HepG2 (cell line): ENCODE results near the gene INHBE. TPM values are rescaled to one million over a fixed set of nuclear protein-coding genes. Genes with fewer than 3 reads are reported as not detected.
A peak's percentile ranks its signal among the peaks of the same experiment; 100 is the strongest.

Experiments used
- CCDC6 ChIP-seq: sonication (generic); formaldehyde crosslinking; IDR thresholded peaks from 2 replicates; pipeline ENCODE4 v1.8.1; 2022; ENCODE audit warnings: mild to moderate bottlenecking, missing genetic modification reagents, moderate library complexity
- CEBPB ChIP-seq: IDR thresholded peaks from 2 replicates; pipeline ENCODE4 v1.6.1; 2011; ENCODE audit warnings: low read depth, low read length, improper control_type of control experiment, borderline replicate concordance
- CREB1 ChIP-seq, 2 experiments: fragments of 450-650 bp in 1 of 2; IDR thresholded peaks; 2 replicates each; pipeline ENCODE4 v1.6.1; 2016 to 2017; ENCODE audit warnings: control low read depth in 1 of 2, mild to moderate bottlenecking in 1 of 2, missing compliant biosample characterization in 1 of 2, missing genetic modification characterization in 1 of 2
- PAF1 ChIP-seq: IDR thresholded peaks from 2 replicates; pipeline ENCODE4 v1.6.1; 2016; ENCODE audit warnings: missing genetic modification reagents, missing compliant biosample characterization
- POLR2AphosphoS2 ChIP-seq: IDR thresholded peaks from 2 replicates; pipeline ENCODE4 v1.6.1; 2011; ENCODE audit warnings: low read depth, low read length, improper control_type of control experiment
- STAT5B ChIP-seq: sonication (generic); formaldehyde crosslinking; IDR thresholded peaks from 2 replicates; pipeline ENCODE4 v1.4.0; 2020; ENCODE audit warnings: missing genetic modification reagents
- ZNF3 ChIP-seq: IDR thresholded peaks from 2 replicates; pipeline ENCODE4 v1.7.0; 2017; ENCODE audit warnings: inconsistent platforms
- ZNF30 ChIP-seq: sonication (generic); formaldehyde crosslinking; IDR thresholded peaks from 2 replicates; pipeline ENCODE4 v1.5.0; 2020; ENCODE audit warnings: mild to moderate bottlenecking, missing genetic modification reagents
- ZNF367 ChIP-seq: sonication (generic); formaldehyde crosslinking; IDR thresholded peaks from 2 replicates; pipeline ENCODE4 v1.4.0; 2020; ENCODE audit warnings: missing genetic modification reagents, borderline replicate concordance
- ZNF569 ChIP-seq: sonication (generic); formaldehyde crosslinking; IDR thresholded peaks from 2 replicates; pipeline ENCODE4 v1.5.0; 2020; ENCODE audit warnings: mild to moderate bottlenecking, missing genetic modification reagents, moderate library complexity, borderline replicate concordance
- ZNF775 ChIP-seq: sonication (generic); formaldehyde crosslinking; IDR thresholded peaks from 2 replicates; pipeline ENCODE4 v1.4.0; 2020; ENCODE audit warnings: missing genetic modification reagents, mild to moderate bottlenecking, moderate library complexity, borderline replicate concordance
- polyA plus RNA-seq, 8 experiments: library from polyadenylated mRNA; depleted of rRNA in 3 of 8; stranded (reverse) in 7 of 8; unstranded in 1 of 8; fragments of >200 nt; fragmentation: Illumina TruSeq in 4 of 8; extraction: Trizol in 4 of 8; gene quantifications; 2 replicates each; pipeline versions ENCODE4 v1.2.1 to v1.2.3, GENCODE V29; 2011 to 2016; ENCODE audit warnings: low read depth in 4 of 8, missing spikeins in 1 of 8, mixed read lengths in 1 of 8; ENCODE audit not compliant: insufficient read depth in 1 of 8
- total RNA-seq, 5 experiments: library from RNA; depleted of rRNA; stranded (reverse); fragments of >200 nt; fragmentation: Illumina TruSeq; extraction: Trizol; gene quantifications; 2 replicates each; pipeline ENCODE4 v1.2.3, GENCODE V29; 2016; ENCODE audit warnings: low read depth in 1 of 5
- TF ChIP-seq, protein P1 (sequence below): sonication (generic); formaldehyde crosslinking; IDR thresholded peaks from 2 replicates; pipeline ENCODE4 v1.4.0; 2020; ENCODE audit warnings: missing genetic modification reagents
- TF ChIP-seq, protein P2 (sequence below): sonication (generic); formaldehyde crosslinking; IDR thresholded peaks from 2 replicates; pipeline ENCODE4 v1.5.1; 2020; ENCODE audit warnings: mild to moderate bottlenecking, missing genetic modification reagents, borderline replicate concordance
- TF ChIP-seq, protein P3 (sequence below): sonication (generic); formaldehyde crosslinking; IDR thresholded peaks from 2 replicates; pipeline ENCODE4 v1.4.0; 2020; ENCODE audit warnings: missing genetic modification reagents
- TF ChIP-seq, protein P4 (sequence below): sonication (generic); formaldehyde crosslinking; IDR thresholded peaks from 2 replicates; pipeline ENCODE4 v1.9.0; 2022; ENCODE audit warnings: low read depth, missing genetic modification reagents

The INHBE gene
- total and polyA plus RNA-seq, 2 of the 13 experiments (the other 11 are each of a cell fraction or from before 2014, with no cell fraction given), result 17.0 to 32.0 TPM

DNA sequence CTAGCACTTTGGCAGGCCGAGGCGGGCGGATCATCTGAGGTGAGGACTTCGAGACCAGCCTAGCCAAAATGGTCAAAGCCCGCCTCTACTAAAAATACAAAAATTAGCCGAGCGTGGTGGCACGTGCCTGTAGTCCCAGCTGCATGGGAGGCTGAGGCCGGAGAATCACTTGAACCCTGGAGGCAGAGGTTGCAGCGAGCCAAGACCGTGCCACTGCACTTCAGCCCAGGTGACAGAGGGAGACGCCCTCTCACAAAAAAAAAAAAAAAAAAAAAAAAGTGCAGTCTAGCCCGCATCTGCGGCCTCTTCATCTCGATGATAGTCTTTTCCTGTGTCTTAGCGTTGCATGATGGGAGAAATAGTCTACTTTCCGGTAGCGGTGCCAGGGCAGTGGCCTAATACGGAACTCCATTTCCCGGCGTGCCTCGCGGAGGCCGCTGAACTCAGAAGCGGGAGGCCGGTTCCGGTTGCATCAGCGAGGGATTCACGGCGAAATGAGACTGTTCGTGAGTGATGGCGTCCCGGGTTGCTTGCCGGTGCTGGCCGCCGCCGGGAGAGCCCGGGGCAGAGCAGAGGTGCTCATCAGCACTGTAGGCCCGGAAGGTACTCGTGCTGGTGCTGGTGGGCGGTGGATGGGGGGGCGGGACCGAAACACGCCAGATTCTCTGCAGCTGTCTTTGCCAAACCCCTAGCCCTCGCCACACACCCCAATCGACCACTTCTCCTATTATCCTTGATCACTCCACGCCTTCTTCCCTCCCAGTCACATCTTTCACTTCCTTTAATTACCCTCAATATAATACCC lies 32.7 kb downstream of the INHBE start, which contains the start of gene MARS1 (continued):
- TF ChIP-seq CEBPB (peak; percentile 92), STAT5B (no peak), CCDC6 (CRISPR knock-in tag) (peak; percentile 62; the same call in 1 of the 2 replicates), ZNF30 (CRISPR knock-in tag) (no peak), ZNF367 (CRISPR knock-in tag) (no peak), ZNF3 (no peak), POLR2AphosphoS2 (no peak), CREB1 (IDR thresholded peaks at IDR 0.05) (no peak), CREB1 (CRISPR knock-in tag; IDR thresholded peaks at IDR 0.05) (peak; percentile 80), PAF1 (CRISPR knock-in tag) (no peak), ZNF569 (CRISPR knock-in tag) (no peak), ZNF775 (no peak)
- TF ChIP-seq, protein P1, sequence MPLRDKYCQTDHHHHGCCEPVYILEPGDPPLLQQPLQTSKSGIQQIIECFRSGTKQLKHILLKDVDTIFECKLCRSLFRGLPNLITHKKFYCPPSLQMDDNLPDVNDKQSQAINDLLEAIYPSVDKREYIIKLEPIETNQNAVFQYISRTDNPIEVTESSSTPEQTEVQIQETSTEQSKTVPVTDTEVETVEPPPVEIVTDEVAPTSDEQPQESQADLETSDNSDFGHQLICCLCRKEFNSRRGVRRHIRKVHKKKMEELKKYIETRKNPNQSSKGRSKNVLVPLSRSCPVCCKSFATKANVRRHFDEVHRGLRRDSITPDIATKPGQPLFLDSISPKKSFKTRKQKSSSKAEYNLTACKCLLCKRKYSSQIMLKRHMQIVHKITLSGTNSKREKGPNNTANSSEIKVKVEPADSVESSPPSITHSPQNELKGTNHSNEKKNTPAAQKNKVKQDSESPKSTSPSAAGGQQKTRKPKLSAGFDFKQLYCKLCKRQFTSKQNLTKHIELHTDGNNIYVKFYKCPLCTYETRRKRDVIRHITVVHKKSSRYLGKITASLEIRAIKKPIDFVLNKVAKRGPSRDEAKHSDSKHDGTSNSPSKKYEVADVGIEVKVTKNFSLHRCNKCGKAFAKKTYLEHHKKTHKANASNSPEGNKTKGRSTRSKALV (CRISPR knock-in tag), result no peak
- TF ChIP-seq, protein P2, sequence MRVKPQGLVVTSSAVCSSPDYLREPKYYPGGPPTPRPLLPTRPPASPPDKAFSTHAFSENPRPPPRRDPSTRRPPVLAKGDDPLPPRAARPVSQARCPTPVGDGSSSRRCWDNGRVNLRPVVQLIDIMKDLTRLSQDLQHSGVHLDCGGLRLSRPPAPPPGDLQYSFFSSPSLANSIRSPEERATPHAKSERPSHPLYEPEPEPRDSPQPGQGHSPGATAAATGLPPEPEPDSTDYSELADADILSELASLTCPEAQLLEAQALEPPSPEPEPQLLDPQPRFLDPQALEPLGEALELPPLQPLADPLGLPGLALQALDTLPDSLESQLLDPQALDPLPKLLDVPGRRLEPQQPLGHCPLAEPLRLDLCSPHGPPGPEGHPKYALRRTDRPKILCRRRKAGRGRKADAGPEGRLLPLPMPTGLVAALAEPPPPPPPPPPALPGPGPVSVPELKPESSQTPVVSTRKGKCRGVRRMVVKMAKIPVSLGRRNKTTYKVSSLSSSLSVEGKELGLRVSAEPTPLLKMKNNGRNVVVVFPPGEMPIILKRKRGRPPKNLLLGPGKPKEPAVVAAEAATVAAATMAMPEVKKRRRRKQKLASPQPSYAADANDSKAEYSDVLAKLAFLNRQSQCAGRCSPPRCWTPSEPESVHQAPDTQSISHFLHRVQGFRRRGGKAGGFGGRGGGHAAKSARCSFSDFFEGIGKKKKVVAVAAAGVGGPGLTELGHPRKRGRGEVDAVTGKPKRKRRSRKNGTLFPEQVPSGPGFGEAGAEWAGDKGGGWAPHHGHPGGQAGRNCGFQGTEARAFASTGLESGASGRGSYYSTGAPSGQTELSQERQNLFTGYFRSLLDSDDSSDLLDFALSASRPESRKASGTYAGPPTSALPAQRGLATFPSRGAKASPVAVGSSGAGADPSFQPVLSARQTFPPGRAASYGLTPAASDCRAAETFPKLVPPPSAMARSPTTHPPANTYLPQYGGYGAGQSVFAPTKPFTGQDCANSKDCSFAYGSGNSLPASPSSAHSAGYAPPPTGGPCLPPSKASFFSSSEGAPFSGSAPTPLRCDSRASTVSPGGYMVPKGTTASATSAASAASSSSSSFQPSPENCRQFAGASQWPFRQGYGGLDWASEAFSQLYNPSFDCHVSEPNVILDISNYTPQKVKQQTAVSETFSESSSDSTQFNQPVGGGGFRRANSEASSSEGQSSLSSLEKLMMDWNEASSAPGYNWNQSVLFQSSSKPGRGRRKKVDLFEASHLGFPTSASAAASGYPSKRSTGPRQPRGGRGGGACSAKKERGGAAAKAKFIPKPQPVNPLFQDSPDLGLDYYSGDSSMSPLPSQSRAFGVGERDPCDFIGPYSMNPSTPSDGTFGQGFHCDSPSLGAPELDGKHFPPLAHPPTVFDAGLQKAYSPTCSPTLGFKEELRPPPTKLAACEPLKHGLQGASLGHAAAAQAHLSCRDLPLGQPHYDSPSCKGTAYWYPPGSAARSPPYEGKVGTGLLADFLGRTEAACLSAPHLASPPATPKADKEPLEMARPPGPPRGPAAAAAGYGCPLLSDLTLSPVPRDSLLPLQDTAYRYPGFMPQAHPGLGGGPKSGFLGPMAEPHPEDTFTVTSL, result 0 out of 2 replicates have a peak, but pooled peaks have one; percentile 47
- TF ChIP-seq, protein P3, sequence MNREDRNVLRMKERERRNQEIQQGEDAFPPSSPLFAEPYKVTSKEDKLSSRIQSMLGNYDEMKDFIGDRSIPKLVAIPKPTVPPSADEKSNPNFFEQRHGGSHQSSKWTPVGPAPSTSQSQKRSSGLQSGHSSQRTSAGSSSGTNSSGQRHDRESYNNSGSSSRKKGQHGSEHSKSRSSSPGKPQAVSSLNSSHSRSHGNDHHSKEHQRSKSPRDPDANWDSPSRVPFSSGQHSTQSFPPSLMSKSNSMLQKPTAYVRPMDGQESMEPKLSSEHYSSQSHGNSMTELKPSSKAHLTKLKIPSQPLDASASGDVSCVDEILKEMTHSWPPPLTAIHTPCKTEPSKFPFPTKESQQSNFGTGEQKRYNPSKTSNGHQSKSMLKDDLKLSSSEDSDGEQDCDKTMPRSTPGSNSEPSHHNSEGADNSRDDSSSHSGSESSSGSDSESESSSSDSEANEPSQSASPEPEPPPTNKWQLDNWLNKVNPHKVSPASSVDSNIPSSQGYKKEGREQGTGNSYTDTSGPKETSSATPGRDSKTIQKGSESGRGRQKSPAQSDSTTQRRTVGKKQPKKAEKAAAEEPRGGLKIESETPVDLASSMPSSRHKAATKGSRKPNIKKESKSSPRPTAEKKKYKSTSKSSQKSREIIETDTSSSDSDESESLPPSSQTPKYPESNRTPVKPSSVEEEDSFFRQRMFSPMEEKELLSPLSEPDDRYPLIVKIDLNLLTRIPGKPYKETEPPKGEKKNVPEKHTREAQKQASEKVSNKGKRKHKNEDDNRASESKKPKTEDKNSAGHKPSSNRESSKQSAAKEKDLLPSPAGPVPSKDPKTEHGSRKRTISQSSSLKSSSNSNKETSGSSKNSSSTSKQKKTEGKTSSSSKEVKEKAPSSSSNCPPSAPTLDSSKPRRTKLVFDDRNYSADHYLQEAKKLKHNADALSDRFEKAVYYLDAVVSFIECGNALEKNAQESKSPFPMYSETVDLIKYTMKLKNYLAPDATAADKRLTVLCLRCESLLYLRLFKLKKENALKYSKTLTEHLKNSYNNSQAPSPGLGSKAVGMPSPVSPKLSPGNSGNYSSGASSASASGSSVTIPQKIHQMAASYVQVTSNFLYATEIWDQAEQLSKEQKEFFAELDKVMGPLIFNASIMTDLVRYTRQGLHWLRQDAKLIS (CRISPR knock-in tag), result no peak
- TF ChIP-seq, protein P4, sequence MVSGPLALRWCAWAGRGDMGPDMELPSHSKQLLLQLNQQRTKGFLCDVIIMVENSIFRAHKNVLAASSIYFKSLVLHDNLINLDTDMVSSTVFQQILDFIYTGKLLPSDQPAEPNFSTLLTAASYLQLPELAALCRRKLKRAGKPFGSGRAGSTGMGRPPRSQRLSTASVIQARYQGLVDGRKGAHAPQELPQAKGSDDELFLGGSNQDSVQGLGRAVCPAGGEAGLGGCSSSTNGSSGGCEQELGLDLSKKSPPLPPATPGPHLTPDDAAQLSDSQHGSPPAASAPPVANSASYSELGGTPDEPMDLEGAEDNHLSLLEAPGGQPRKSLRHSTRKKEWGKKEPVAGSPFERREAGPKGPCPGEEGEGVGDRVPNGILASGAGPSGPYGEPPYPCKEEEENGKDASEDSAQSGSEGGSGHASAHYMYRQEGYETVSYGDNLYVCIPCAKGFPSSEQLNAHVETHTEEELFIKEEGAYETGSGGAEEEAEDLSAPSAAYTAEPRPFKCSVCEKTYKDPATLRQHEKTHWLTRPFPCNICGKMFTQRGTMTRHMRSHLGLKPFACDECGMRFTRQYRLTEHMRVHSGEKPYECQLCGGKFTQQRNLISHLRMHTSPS (CRISPR knock-in tag), result no peak
